ENCODE measurements around the gene CNTNAP2. TPM values are rescaled to one million over a fixed set of nuclear protein-coding genes. Genes with fewer than 3 reads are reported as not detected.

Gene CNTNAP2
- total and polyA plus RNA-seq, 2 of the 4 experiments (the other 2 are of a cell fraction): not detected

- no peak overlapping the region for H2BK5ac ChIP-seq (ENCODE audit: low read depth, low read length, poor library complexity, severe bottlenecking)
- no peaks in the 10 kb centered on the region for H4K20me1 ChIP-seq (ENCODE audit: insufficient read depth, low read length)
- H3K36me3 ChIP-seq (ENCODE audit: control insufficient read depth, insufficient read depth, low read length): no peaks in the 10 kb centered on the region
- H2AFZ ChIP-seq (replicated peaks; ENCODE audit: low read length, poor library complexity): no peak overlapping the region
- H3K56ac ChIP-seq (ENCODE audit: extremely low read depth, insufficient read depth, low read length): no peak overlapping the region
- intact Hi-C loops (cut with micrococcal nuclease) (no loop called here), in situ Hi-C loops (cut with MboI; ENCODE audit: low sequenced_read_pairs) (no loop called here), dilution Hi-C loops (cut with HindIII; ENCODE audit: low sequenced_read_pairs, unreplicated experiment) (no loop called here)
- H3K4me3 ChIP-seq (ENCODE audit: insufficient read depth, low read depth, low read length): no peak overlapping the region
- H2AK9ac ChIP-seq (replicated peaks; ENCODE audit: low read depth, low read length, poor library complexity): no peak overlapping the region
- H3K4me1 ChIP-seq (ENCODE audit: control insufficient read depth, insufficient read depth, low read length): no peaks in the 10 kb centered on the region
- no peak overlapping the region for H3K4me2 ChIP-seq (ENCODE audit: low read depth, low read length)
- no peak for ATAC-seq (ENCODE audit: low read depth)
- H3K27me3 ChIP-seq (ENCODE audit: control insufficient read depth, insufficient read depth, low read length): no peaks in the 10 kb centered on the region
- H2BK20ac ChIP-seq (ENCODE audit: low read depth, low read length): no peak overlapping the region
- POLR2A ChIA-PET (ENCODE audit: unreplicated experiment): no interaction called here
- no peak overlapping the region for H3K9ac ChIP-seq (ENCODE audit: low read depth, low read length)
- DNase-seq: no peak
- no TSS peak for BruUV-seq (replicated peaks)
- H3K14ac ChIP-seq (replicated peaks; ENCODE audit: low read depth, low read length): no peak overlapping the region
- no peak overlapping the region for H4K5ac ChIP-seq (ENCODE audit: low read depth, low read length)
- no peak overlapping the region for H2AK5ac ChIP-seq (ENCODE audit: low read depth, low read length)
- no peaks in the 10 kb centered on the region for H3K79me1 ChIP-seq (ENCODE audit: low read depth in 1 of 2, low read length in 2 of 2)
- H3K23ac ChIP-seq (ENCODE audit: low read depth, low read length): no peak overlapping the region
- TF ChIP-seq USF2 (IDR thresholded peaks at IDR 0.05; ENCODE audit: low read depth, low read length): no peak
- TF ChIP-seq FOS (IDR thresholded peaks at IDR 0.05; ENCODE audit: low read depth, low read length): no peak
- no peak for TF ChIP-seq MXI1 (IDR thresholded peaks at IDR 0.05; ENCODE audit: borderline replicate concordance, low read depth, low read length)
- no peak for TF ChIP-seq NFE2L2 (IDR thresholded peaks at IDR 0.05; ENCODE audit: low read depth, low read length)
- no peak for TF ChIP-seq BHLHE40 (IDR thresholded peaks at IDR 0.05; ENCODE audit: low read depth, low read length)
- TF ChIP-seq CTCF (conservative IDR thresholded peaks at IDR 0.05; ENCODE audit: low read depth, low read length): no peak
- TF ChIP-seq RAD21 (IDR thresholded peaks at IDR 0.05; ENCODE audit: low read length): no peak
- TF ChIP-seq POLR2A (IDR thresholded peaks at IDR 0.05; ENCODE audit: low read depth, low read length): no peak
- no peak for TF ChIP-seq MAFK (IDR thresholded peaks at IDR 0.05; ENCODE audit: low read depth, low read length)
- no peak for TF ChIP-seq RFX5 (IDR thresholded peaks at IDR 0.05; ENCODE audit: low read depth, low read length)
- TF ChIP-seq RCOR1 (IDR thresholded peaks at IDR 0.05; ENCODE audit: insufficient replicate concordance, low read length): no peak
- no peak for TF ChIP-seq MAZ (IDR thresholded peaks at IDR 0.05; ENCODE audit: borderline replicate concordance, low read depth, low read length)
- no peak overlapping the region for H3K27ac ChIP-seq (ENCODE audit: insufficient read depth, low read length)
- no peak overlapping the region for H4K91ac ChIP-seq (ENCODE audit: insufficient read depth, low read depth, low read length)
- no peak overlapping the region for H2BK120ac ChIP-seq (ENCODE audit: low read depth, low read length)
- no CpG with 5 or more reads among the region's 4 CpGs for WGBS, 2 experiments (ENCODE audit: extremely low coverage in 2 of 2, insufficient read length in 1 of 2)
- no peaks in the 10 kb centered on the region for H3K9me1 ChIP-seq (ENCODE audit: insufficient read depth, low read length)
- no peak overlapping the region for H3K18ac ChIP-seq (ENCODE audit: low read depth, low read length)
- H4K8ac ChIP-seq (ENCODE audit: low read depth in 2 of 2, low read length in 2 of 2): no peak overlapping the region
- no peak overlapping the region for H3K4ac ChIP-seq (ENCODE audit: low read depth, low read length)
- CTCF ChIA-PET: no interaction called here
- H2BK15ac ChIP-seq (ENCODE audit: low read depth, low read length): no peak overlapping the region
- no peaks in the 10 kb centered on the region for H3K9me3 ChIP-seq (ENCODE audit: control insufficient read depth, insufficient read depth, low read length)
These were observed 1358.3 kb downstream of the CNTNAP2 start for GRCh38 chr7:147474862-147475261.
